ENCODE measurements around the gene TTLL5.

Gene TTLL5

DNA sequence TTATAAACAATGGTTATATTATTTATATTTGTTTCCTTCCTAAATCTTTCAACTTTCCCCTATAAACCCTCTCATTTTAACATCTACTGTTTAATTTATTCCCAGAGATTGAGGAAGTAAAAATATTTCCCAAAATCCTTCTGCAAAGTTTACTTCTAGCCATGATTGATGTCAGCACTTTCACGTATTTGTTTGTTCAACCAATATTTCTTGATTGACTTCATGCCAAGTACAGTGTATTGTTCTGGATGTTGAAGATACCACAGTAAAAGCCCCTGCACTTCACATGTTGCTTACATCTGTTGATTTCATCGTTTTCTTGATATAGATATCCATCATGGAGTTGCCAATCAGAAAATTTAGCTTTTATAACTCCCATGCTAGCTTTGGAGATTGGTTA lies 81.8 kb downstream of the TTLL5 start:
- no peak for DNase-seq

DNA sequence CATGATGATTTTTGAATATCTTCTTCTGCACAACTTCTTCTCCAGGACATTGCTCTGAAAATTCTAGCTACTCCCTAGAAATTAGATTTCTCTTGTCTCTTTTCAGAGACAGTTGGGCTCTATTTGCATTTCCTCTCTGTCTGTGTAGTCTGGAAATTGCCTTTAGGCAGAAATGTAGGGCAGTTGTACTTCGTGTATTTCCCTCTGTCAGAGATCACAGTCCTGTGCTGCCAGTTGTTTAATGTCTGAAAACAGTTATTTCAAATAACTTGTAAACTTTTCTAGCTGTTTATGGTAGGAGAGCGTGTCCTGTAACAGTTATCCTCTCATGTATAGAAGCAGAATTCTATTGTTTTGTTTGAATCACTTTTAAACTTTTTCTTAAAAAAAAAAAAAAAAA lies 86.9 kb downstream of the TTLL5 start:
- no peak for DNase-seq

DNA sequence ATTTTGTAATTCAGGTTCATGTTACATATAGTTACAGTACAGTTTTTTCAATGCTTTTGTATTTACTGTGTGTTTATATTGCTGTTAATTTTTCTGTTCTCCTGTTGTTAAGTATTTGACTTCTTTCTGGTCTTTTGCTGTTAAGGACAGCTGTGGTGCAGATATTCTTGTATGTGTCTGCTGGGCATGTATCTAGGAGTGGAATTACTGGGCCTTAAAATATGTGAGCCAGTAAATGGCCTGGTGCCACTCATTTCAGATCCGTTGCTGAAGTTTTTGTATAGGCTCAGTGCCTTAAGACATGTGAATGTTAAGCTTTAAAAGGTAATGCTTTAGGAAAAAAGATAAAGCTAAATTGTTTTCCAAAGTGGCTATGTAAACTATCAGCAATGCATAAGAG lies 87.3 kb downstream of the TTLL5 start:
- DNase-seq = no peak

DNA sequence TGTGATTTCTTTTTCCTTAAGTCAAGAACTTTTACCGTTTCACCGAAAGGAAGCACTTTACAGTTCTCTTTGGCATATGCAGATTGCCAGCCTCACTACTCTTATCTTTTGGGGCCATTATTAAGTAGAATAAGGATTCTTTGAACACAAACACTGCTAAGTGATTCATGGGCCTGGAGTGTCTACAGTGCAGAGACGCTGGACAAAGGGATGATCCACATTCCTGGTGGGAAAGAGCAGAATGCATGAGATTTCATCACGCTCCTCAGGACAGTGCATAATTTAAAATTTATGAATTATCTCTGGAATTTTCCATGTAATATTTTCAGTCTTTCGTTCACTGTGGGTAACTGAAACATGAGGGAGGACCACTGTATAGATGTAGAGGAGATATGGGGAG lies 90.2 kb downstream of the TTLL5 start:
- no peak for DNase-seq

DNA sequence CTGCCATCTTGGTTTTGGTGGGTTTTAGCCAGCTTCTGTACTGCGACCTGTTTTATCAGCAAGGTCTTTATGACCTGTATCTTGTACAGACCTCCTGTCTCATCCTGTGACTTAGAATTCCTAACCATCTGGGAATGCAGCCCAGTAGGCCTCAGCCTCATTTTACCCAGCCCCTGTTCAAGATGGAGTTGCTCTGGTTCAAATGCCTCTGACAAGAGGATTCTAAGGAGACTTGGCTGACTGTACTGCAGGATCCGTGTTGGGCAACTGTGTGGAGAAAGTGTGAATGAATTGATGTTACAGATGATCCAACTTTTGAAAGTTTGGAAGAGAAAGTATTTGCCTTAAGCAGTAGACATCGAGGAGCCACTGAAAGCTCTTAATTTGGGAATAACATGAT lies 91.0 kb downstream of the TTLL5 start:
- no peak for DNase-seq

DNA sequence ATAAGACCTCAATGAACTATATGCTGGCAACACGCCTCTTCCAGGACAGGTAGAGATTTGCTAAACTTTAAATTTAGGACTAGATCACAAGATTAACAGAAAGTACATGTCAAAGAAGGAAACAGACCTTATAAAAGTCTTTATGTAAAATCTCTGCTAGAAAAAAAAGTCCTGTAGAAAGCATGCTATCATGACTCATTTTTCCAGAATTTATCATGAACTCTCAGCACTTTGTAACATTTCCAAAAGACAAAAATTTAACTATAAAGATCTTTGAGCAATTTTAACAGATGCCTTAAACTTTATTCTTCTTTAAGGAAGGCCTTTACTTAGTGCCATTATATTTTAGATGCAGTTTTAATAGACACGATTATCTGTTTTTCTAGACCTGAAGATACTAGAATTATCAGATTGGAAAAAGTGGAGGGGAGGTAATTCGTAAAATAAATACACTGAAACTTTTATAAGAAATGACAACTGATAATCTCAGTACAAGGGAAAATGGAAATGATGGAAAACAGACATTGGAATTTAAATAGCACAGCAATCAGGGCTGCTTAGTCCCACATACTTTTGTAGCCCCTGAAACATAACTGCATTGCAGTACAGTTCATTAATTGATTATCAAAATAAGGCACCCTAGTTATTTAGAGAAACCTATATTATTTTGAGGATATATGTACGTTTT lies 92.0 kb downstream of the TTLL5 start:
- no peak for DNase-seq

DNA sequence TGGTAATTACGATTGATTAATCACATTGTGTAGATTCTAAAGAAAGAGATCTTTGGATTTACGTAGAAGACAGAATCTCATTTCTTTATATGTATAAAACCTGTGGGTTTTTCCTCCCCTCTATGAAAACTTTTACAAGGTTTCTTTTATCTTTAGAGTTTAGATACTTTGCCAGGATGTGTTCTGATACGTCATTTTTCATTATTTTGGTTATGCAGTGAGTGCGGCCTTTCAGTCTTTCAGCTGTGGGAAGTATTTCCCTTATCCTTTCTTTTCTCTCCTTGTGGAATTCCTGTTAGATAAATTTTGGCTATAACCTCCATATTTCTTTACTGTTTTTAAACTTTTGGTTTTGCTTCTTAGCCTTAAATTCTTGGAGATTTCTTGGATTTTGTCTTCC lies 92.7 kb downstream of the TTLL5 start:
- no peak for DNase-seq

DNA sequence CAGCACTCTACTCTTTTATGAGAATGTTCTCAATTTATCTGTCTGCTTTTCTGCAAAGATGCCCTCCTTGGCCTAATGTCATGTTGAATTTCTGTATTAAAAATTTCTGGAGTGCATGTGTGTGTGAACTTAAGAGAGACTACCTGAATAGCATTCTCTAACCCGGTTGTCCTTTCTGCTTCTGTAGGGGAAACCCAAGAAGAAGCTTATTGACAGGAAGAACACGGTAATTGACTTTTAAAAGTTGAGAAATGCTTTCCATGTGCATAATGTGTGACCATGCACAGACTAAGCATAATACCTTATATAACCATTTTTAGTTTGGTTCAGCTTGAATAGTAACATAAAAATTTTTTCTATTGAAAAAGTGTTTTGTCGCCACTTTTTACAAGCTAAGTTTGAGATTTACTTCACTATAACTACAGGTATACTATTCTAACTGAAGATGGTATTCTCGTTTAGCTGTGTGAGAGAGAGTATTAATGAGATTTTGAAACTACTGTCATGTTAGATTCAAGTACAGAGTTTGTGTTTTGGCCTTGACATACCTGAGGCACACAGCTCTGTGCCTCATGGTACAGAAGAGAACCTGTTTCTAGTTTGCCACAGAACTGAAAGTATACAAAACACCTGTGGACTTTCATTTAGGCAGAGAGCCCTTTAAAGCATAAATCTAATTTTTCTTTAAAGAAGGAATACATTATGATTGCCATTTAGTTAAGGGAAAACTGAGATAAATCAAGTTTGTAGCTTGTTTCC lies 96.8 kb downstream of the TTLL5 start:
- DNase-seq = no peak

DNA sequence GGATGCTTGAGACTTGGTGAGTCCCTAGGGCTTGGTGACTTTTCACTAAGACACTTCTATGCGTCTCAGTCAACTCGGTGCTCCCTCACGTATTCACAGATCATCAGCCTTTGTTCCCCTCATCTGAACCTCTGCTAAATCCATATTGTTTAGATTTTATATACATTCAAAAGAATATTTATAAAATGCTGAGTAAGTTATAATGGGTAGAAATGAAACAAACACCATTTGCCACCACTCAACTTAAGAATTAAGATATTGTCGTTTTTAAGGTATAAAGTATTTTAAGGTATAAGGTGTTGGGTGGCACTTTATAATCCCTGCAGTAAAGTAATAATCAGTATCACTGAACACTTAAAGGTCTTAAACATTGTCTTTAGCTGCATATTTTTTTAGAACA lies 103.0 kb downstream of the TTLL5 start:
- no peak for DNase-seq

DNA sequence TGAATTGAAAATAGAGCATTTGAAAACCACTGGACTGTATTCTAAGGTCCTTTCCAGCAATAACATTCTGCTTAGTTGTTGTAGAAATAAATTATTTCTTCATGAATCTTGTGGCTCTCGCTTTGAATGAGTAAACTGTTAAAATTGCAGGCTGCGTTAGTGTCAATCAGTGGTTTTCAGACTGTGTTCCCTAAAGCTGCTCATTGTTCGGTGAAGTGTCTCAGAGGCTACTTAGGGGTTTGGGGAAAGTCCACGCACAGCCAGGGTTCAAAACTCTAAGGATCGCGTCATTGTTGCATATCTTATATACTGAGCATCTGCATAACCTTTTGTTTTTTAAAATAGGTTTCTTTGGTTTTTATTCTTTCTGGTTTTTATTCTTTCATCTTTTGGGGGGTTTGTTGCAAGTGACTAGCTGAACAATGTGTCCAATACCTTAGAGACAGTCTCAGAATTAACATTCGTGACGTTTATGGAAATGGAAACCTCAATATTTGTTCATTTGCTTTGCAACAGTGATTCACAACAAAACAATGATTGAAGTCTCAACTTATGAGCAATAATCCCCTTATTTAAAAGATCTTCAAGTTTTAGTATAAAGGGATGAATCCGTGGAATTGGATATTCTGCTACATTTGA lies 108.1 kb downstream of the TTLL5 start:
- no peak for DNase-seq

DNA sequence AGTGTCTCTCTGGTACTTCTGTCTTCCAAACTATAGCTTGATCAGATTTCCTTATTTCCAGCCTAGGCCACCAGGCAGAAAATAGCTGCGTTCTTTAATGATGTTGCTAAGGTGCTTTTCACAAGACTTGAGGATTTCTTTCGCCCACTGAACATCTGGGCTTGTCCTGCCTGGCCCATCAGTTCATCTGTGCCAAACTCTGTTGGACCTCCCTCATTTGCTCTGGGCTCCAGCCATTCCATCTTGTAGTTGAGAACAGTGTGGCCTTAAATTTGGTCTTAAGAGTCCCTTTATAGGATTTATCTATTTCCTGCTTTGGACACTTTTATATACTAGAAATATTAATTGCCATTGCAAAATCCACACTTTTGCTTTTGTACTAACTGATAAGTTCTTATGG lies 109.6 kb downstream of the TTLL5 start:
- no peak for DNase-seq

DNA sequence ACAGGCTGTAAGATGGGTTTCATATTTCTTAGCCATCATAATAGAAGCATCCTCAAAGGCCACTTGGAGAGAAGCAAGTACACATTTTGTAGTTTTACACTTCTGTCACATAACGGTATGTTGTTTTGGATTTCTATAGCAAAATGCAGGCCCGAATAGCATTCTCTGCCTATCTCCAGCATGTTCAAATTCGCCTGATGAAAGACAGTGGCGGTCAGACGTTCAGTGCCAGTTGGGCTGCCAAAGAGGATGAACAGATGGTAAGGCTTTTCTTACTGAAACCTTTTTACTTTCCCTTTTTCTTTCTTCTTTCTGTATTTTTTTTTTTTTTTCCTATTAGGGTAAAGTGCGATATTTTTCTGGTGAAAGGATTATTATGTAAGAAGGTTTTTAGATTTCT lies 110.5 kb downstream of the TTLL5 start:
- DNase-seq = no peak

DNA sequence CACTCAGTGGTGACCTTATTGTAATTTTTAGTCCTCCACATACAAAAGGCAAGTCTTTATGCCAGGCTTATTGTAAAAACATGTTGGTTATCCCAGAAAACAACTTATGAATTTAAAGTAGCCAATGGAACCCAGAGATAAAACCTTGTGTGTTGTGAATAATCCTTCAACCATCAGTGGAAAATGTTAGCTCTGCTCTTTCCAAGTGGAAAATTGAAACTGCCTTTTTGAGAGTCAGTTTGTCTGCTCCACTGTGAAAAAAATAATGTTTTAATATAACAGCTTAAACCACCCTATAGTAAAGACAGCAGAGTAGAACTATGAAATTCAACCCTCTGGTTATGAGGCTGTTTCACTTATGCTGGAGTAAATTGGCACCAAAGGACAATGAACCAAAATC lies 112.0 kb downstream of the TTLL5 start:
- no peak for DNase-seq

DNA sequence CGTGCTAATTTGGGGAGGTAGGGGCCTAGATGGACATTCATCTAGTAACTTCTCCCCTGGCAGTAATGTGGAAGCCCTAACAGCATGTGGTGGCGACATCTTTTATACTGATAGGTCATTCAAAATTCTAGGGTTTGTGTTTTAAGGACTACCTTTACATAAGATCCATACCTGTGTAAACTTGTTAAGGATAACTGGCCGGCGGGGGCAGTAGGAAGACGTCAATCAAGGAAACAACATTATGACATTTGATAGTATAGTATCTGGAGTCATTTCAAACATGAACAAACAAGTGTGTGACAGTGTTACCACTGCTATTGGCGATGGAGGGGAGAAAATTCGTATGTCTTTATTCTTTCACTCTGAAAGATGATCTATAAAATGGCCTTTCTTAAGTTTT lies 120.0 kb downstream of the TTLL5 start:
- DNase-seq = no peak

DNA sequence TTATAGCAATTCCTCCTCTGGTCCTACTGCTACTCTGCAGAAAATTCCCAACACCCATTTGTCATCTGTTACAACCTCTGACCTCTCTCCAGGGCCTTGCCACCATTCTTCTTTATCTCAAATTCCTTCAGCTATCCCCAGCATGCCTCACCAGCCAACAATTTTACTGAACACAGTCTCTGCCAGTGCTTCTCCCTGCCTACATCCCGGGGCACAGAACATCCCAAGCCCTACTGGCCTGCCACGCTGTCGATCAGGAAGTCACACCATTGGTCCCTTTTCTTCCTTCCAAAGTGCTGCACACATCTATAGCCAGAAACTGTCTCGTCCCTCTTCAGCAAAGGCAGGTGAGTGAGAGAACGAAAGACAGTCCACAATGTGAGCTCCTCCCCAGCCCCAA lies 122.1 kb downstream of the TTLL5 start:
- DNase-seq = no peak

DNA sequence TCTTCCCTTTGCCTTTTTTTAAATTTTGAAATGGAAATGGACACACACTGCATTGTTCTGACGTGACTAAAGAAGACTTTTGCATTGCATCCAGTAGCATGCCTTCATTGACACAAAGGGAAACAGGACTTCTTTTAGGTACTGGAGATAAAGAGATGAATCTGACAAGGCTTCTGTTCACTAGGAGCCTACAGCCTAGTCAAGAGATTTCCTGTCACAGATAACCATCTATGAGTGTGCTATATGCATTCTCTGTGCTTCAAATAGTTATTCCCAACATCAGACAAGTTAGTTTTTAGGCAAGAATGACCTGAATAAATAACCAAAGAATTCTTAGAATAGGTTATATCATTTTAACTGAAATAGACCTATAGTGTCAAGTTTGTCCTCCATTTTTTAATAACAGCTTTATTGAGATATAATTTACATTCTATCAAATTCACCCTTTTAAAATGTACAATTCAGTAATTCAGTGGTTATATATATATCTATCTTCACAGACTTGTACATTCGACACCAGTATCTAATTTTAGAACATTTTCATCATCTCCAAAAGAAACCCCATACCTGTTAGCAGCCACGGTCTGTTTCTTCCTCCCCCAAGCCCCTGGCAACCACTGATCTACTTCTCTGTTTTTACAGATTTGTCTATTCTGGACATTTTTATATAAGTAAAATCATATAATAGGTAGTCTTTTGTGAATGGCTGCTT lies 122.7 kb downstream of the TTLL5 start:
- no peak for DNase-seq

DNA sequence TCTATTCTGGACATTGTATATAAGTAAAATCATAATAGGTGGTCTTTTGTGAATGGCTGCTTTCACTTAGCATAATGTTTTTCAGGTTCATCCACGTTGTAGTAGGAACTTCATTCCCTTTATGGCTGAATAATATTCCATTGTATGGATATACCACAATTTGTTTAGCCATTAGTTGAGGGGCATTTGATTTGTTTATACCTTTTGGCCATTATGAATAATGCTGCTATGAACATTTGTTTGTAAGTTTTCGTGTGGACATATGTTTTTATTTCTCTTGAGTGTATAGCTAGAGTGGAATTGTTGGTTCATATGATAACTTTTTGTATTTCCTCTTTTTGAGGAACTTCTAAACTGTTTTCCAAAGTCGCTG lies 123.3 kb downstream of the TTLL5 start:
- DNase-seq = no peak

DNA sequence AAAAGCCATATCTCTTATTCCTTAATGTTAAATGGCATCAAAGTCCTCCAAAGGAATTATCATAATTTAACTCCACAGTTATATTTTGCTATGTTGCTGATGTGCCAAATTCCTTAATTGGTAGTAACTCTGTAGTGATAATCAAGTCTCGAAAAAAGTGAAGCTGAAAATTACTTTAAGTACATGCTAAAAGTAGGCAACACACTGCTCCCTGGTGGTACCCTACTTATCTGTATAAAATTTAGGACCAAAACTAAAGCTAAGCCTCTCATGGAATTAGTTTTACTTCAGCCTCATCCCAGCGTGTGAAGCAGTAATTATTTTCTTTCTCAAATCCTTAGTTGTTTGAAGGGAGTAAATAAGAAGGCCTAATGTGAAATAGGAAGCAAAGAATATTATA lies 132.8 kb downstream of the TTLL5 start:
- DNase-seq = no peak

DNA sequence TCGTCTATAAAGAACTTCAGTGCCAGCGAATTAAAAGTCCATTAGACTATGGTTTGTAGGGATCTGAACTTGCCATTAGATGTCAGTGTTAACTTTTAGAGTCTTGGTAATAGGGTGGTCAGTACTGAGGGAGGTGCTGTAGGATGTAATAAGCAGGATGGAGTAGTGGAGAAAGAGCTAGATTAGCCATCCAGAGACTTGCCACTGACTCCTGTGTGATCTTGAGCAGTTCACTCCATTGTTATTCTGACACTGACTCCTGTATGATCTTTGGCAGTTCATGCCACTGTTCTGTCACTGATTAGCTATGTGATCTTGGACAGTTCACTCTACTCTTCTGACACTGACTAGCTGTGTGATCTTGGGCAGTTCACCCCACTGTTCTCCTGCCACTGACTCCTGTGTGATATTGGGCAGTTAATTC lies 133.6 kb downstream of the TTLL5 start:
- DNase-seq = no peak

DNA sequence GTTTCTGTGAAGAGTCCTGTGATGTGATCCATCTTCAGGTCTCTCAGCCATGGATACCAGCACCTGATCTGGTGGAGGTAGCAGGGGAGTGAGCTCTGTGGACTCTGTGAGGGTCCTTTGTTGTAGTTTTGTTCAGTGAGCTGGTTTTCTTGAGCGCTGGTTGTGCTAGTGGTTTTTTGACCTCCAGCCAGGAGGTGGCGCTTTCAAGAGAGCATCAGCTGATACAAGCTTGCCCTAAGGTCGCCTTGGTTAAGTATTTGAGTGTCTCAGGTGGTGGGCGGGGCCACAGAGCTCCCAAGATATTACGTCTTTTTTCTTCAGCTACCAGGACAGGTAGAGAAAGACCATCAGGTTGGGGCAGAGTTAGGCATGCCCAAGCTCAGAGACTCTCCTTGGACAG lies 139.7 kb downstream of the TTLL5 start:
- no peak for DNase-seq

DNA sequence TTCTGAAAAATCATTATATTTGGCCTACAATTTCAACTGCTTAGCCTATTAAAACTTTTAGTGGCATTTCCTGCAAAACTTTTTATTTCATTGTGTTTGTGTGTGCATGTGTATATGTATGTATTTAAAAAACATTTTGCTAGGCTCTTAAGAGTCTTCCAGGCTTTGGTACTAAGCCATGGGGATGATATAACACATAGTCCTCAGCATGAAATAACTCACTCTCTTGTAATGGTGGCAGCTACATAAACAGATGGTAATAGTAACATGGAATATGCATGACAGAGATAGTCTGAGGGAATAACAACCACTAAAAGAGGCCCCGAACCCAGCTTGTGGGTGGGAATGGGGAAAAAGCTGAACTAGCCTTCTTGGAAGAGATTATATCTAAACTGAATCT lies 141.4 kb downstream of the TTLL5 start:
- no peak for DNase-seq

DNA sequence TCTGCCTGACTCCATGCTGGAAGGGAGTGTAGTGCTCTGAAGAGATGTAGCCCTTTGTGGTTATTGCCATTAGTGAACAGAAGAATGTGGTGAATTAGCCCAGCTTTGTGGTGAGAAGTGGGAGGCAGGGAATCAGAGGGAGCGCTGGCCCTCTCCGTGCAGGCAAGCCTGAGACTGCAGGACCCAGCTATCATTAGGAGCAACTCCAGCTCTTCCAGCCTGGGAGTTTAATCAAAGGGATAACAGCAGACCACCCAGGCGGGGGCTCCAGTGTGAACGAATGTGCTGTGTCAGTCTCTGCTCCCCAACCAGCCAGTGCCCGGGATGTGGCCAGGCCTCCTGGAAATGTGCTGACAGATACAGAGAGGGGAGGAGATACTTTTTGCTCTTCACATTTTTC lies 142.7 kb downstream of the TTLL5 start:
- DNase-seq = no peak

DNA sequence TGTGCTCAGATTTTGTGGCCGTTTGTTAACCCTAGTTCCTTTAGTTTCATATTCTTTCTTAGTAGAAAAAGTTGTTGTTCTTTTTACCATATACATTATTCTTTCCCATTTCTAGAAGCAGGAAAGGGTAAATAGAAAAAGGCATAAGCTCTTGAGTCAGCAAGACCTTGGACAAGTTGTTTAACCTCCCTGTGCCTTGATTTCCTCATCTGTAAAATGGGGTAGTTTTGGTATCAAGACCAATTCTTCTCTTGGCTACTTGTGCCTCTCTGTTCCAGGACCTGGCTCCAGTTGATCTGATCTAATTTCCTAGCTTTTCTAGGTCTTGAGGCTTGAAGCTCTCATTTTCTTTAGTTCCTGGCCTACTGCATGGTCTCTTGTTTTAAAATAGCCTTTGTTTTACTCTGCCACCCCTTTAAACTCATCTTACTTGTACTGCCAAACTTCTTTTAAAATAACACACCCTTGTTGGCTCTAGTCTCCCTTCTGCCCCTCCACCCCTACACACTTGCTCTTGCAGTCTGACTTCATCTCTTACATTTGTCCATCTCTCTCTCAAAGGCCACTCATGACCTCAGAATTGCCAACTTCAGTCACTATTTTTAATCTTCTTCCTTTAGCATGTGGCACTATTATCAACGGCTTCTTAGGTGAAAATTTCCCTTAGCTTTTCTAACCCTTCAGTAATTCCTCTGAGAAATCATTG lies 143.7 kb downstream of the TTLL5 start:
- no peak for DNase-seq

All from CD4-positive, alpha-beta T cell treated with Interleukin-10 for 1 hour (primary cell).